GM19025 (cell line): ENCODE measurements around the gene NES.

ENCODE experiments used
- ATAC-seq: cut with Tn5 transposase; IDR thresholded peaks from one replicate; pipeline ENCODE4 v1.9.1; 2021; ENCODE audit warnings: mild to moderate bottlenecking, low read depth, moderate library complexity; ENCODE audit not compliant: unreplicated experiment

NES gene, protein sequence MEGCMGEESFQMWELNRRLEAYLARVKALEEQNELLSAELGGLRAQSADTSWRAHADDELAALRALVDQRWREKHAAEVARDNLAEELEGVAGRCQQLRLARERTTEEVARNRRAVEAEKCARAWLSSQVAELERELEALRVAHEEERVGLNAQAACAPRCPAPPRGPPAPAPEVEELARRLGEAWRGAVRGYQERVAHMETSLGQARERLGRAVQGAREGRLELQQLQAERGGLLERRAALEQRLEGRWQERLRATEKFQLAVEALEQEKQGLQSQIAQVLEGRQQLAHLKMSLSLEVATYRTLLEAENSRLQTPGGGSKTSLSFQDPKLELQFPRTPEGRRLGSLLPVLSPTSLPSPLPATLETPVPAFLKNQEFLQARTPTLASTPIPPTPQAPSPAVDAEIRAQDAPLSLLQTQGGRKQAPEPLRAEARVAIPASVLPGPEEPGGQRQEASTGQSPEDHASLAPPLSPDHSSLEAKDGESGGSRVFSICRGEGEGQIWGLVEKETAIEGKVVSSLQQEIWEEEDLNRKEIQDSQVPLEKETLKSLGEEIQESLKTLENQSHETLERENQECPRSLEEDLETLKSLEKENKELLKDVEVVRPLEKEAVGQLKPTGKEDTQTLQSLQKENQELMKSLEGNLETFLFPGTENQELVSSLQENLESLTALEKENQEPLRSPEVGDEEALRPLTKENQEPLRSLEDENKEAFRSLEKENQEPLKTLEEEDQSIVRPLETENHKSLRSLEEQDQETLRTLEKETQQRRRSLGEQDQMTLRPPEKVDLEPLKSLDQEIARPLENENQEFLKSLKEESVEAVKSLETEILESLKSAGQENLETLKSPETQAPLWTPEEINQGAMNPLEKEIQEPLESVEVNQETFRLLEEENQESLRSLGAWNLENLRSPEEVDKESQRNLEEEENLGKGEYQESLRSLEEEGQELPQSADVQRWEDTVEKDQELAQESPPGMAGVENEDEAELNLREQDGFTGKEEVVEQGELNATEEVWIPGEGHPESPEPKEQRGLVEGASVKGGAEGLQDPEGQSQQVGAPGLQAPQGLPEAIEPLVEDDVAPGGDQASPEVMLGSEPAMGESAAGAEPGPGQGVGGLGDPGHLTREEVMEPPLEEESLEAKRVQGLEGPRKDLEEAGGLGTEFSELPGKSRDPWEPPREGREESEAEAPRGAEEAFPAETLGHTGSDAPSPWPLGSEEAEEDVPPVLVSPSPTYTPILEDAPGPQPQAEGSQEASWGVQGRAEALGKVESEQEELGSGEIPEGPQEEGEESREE (N-terminal part only)

GRCh38 chr1:156676820-156677615 is at the start of gene NES:
TSS of gene NES (minus strand) at chr1:156677407. CDS start at chr1:156677264, 143 bp downstream.
- ATAC-seq, result no peak

DNA sequence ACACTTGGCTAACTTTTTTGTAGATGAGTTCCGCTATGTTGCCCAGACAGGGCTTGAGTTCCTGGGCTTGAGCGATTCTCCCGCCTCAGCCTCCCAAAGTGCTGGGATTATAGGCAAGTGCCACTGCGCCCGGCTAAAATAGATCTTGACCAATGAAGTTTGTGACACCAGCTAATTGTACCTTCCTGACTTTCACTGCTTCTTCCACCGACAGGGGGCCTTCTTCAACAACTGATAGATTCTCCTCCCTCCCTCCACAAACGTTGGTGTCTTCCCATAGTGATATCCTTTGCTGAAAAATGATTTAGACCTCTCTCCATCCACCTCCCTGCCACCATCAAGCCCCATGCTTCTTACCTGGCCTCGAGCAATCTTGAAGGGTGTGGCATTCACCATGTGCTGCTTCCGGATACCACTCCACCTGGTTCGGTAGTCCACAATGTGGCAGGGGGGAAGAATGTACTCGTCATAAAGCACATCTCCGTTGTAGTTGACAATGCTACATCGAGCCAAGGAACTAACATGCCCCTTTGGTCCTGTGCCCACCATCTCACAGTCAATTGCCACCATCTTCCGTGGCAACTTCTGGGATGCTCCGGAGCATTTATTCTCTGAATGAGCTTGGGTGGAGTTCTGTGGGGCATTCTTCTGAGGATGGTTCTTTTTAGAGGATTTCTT is 49.5 kb upstream of the NES start:
- ATAC-seq, result no peak

- no peak for ATAC-seq
Measured at GRCh38 chr1:156725683-156726280, 48.6 kb upstream of the NES start.

DNA sequence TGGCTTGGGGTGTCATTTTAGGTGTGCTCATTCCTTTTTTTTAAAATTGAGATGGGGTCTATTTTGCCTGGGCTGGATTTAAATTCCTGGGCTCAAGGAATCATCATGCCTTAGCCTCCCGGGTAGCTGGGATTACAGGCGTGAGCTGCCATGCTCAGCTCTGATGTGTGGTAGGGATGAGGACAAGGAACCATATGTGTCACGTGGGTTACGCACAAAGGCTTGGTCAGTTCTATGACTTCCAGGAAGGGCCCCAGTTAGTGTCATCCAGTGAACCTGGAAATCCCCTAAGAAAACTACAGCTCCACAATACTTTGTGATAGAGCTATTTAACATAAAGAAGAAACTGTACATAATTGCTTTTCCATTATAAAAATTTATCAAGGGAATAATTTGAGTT is 44.3 kb upstream of the NES start:
- no peak for ATAC-seq

GRCh38 chr1:156721131-156721530 is 43.9 kb upstream of the NES start:
- ATAC-seq, result no peak

DNA sequence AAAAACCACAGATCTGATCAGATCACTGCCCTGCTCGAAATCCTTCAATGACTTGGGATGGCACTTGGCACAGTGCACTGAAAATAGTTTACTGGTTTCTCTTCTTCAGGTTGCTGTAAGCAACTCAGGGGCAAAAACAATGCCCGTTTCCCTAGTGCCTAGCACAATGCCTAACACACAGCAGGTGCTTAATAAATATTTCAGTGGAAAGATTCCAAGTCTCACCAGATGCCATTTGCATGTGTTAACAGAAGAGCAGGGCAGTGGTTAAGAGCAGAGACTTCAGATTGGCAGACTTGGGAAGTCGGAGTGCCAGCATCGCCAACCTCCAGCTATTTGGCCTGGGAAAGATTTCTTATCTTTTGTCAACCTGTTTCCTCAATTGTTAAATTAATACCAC is 40.1 kb upstream of the NES start:
- ATAC-seq, result no peak

DNA sequence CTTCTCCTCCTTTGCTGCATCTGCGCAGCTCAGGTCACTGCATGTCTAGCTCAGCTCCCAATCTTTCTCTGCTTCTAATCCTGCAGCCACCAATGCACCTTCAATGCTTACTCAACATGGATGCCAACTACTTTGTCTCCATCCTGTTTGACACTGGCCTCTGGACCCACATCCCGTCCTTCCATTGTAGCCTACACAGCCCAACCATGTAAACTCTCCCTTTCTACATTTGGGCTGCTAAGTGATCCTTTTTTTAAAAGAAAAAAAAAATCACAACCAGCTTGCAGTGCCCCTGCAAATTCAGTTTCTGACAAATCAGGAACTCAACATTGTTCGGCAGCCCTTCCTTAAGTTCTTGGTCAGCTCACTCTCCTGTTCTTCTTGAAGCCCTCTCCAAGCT is 37.6 kb upstream of the NES start:
- ATAC-seq, result no peak

DNA sequence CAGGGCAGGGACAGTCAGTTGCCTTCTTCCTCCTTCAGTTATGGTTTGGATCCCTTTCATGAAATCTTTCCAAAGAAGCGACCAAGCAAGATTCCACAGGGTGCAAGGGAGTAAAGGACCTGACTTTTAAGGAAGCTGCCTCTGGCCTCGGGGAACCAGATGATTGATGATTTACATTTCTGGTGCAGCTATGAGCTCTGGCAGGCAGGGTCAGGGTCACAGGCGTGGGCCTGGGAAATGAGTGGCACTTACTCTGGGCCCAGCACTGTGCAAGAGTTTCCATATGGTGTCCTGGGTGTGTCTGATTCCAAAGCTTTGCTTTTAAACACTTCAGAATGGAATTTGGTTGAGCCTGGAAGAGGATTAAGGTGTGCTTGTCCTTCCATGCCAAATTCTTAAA is 35.4 kb upstream of the NES start:
- no peak for ATAC-seq

- ATAC-seq, result no peak
Measured at GRCh38 chr1:156711011-156711817, 34.0 kb upstream of the NES start.

DNA sequence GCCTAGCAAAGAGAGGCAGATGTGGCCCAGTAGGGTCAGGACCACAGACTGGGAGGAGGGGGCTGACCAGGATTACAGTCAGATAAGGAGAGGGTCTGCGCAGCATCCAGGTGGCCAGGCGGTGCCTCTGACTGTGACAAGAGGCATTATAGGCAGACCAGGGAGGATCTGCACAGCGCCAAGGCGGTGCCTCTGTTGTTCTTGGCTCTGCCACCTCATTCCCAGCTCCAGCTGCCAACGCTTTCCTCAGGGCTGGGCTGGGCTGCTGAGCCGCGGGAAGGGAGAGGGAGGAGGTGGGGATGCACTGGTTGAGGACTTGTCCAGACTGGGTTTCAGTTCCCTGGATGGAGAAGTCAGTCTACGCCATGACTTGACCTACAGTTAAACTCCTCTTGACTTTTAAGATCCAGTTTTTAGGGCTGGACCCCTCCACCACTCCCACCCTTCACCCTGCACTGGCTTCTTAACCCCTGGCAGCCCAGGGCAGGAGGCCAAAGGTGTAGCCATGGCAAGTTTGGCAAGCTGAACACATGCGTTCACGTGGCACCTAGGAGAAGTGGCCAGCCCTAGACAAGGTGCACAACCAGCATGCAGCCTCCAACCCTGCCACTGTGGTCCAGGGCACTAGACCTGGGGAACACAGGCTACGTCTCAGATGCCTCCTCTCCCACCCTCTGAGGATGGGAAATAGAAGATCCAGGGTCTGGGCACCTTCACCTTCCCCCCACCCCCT is 32.7 kb upstream of the NES start:
- no peak for ATAC-seq

- ATAC-seq, result no peak
Measured at GRCh38 chr1:156709031-156709430, 31.8 kb upstream of the NES start.

DNA sequence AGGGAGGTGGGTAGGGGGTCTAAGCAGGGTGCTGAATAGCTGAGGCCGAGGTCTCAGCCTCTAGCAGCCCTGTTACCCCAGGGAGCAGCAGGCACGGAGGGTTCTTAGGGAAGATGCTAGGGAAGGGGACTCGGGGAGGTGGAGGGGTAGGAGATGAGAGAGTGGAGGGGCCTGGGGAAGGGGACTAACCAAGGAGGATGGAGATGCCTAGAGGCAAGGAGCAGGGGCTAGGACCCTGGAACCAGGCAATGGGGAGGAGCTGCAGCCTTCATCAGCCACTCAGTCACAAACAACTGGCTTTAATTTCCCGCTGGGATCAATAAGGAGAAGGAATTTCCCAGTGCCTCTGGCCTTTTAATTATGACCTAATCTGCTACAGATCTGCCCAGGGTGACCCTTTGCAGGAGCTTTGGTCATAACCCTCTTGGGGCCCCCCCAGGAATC is 31.0 kb upstream of the NES start:
- no peak for ATAC-seq

- no peak for ATAC-seq
Measured at GRCh38 chr1:156707417-156708217, 30.4 kb upstream of the NES start.

- ATAC-seq, result no peak
Measured at GRCh38 chr1:156706657-156707416, 29.6 kb upstream of the NES start.

- no peak for ATAC-seq
Measured at GRCh38 chr1:156705918-156706656, 28.9 kb upstream of the NES start.
